NCI-H2081 treated with DMSO at 0.1 percent for 48 hours (cell line): ENCODE data around the gene PRKCH.

Experiments used
- DNase-seq: peaks from one replicate; lab custom pipeline; 2025; lab: John Stamatoyannopoulos, UW

The PRKCH gene

GRCh38 chr14:61591862-61592261, 270.5 kb downstream of the PRKCH start:
- no peak for DNase-seq

- no peak for DNase-seq
These were observed 272.0 kb downstream of the PRKCH start for GRCh38 chr14:61593330-61593729.

- no peak for DNase-seq
These were observed 275.6 kb downstream of the PRKCH start for GRCh38 chr14:61596990-61597389.

GRCh38 chr14:61598980-61599379, 277.6 kb downstream of the PRKCH start:
- no peak for DNase-seq

GRCh38 chr14:61599942-61600341, 278.6 kb downstream of the PRKCH start:
- no peak for DNase-seq
